ENCODE data around the gene FLII. TPM values are rescaled to one million over a fixed set of nuclear protein-coding genes. Genes with fewer than 3 reads are reported as not detected.

The FLII gene
- total and polyA plus RNA-seq, 3 donors from 2014 or later: 317 to 383 (median 351) TPM

DNA sequence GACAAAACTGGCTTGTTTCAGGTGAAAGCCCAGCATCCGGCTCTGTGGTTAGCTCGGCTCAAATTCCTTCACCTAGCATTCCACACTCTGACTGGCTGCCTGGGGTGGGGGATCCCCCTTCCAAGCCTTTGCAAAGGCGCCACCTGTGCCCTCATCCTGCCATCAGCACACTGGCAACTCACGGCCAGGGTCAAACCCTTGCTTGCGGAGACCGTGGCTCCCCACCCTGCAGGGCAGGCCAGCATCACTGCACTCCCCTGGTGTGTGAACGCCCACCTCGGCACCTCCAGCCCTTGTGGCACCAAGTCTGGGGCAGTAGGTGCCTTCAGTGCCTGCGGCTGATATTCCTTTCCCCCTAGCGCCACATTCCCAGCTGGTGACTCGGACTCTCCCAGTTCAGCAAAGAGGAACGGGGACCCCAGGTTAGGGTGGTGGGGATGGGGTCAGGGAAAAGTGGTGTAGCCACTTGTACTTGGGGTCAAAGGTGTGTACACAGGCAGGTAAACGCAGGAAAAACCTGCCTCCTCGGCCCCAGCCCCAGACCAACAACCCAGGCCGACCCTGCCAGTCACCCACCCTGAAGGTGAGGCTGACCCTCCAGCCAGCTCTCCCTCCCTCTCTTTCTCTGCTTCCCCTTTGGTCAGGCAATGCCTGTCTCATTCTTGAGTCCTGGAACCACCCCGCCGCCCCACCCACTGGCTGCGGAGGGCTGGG lies 1.1 kb downstream of the FLII start:
- intact Hi-C loops (cut with DNase I; ENCODE audit: low total_unique reads): no loop called here
- WGBS, 2 donors: 25% methylated on average over 12 to 18 of the region's 18 CpGs
- Histone ChIP-seq H3K36me3 (ENCODE audit: low read depth, missing control alignments) (no peaks in the 10 kb centered on the region), H3K27ac (peak overlapping the region; percentile 91), H3K4me3 (peak overlapping the region; percentile 95 to 100), H3K27me3 (no peaks in the 10 kb centered on the region), H3K9me3 (no peaks in the 10 kb centered on the region), H3K4me1 (peaks cover 33% of the 10 kb centered on the region)
- DNase-seq: peak; percentile 74
- TF ChIP-seq, protein P1, sequence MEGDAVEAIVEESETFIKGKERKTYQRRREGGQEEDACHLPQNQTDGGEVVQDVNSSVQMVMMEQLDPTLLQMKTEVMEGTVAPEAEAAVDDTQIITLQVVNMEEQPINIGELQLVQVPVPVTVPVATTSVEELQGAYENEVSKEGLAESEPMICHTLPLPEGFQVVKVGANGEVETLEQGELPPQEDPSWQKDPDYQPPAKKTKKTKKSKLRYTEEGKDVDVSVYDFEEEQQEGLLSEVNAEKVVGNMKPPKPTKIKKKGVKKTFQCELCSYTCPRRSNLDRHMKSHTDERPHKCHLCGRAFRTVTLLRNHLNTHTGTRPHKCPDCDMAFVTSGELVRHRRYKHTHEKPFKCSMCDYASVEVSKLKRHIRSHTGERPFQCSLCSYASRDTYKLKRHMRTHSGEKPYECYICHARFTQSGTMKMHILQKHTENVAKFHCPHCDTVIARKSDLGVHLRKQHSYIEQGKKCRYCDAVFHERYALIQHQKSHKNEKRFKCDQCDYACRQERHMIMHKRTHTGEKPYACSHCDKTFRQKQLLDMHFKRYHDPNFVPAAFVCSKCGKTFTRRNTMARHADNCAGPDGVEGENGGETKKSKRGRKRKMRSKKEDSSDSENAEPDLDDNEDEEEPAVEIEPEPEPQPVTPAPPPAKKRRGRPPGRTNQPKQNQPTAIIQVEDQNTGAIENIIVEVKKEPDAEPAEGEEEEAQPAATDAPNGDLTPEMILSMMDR (IDR thresholded peaks at IDR 0.05): no peak
- no peak for TF ChIP-seq POLR2A (IDR thresholded peaks at IDR 0.05)

DNA sequence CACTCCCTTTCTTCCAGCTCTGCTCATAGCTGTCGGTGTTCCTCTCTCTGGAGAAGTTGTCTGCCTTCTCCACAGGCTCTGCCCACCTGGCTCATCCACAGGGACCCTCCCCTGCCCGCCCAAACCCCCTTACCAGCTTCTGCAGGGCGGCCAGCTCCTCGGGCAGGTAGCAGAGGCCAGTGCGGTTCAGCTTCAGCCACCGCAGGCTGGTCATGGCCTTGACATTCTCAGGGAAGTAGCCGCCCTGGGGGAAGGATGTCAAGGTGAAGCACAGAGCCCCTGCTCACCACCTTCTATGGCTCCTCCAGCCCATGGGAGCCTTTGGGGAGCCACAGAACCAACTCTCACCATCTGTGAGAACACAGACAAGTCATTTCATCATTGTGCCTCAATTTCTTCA lies 1.8 kb downstream of the FLII start:
- no peak overlapping the region for H3K27ac ChIP-seq
- no peaks in the 10 kb centered on the region for H3K27me3 ChIP-seq
- peaks cover 28% of the 10 kb centered on the region for H3K4me1 ChIP-seq
- intact Hi-C loops (cut with DNase I; ENCODE audit: low total_unique reads): no loop called here
- H3K4me3 ChIP-seq: no peak overlapping the region
- no peak for TF ChIP-seq POLR2A (IDR thresholded peaks at IDR 0.05)
- TF ChIP-seq, protein P1 (IDR thresholded peaks at IDR 0.05): no peak
- H3K9me3 ChIP-seq: no peaks in the 10 kb centered on the region
- no peaks in the 10 kb centered on the region for H3K36me3 ChIP-seq (ENCODE audit: low read depth, missing control alignments)
- no peak for DNase-seq
- 72 to 75% methylated on average over 6 to 7 of the region's 7 CpGs for WGBS, 2 donors

DNA sequence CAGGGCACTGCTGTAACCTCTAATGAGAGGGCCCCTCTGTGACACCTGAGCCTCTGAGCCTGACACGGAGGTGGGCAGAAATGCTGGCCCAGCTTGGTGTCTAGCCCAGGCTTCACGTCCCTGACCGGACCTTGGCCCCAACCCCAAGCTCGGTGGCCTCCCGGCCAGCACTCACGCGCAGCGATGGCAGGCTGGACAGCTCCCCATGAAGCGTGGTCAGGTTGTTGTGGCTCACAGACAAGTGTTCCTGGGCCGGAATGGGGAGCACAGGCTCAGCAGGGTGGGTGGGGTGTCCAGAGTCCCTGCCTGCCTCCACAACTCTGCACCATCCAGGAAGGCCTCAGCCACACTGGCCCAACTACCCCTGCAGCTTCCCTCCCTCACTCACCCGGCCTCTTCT lies 2.2 kb downstream of the FLII start:
- intact Hi-C loops (cut with DNase I; ENCODE audit: low total_unique reads): no loop called here
- TF ChIP-seq, protein P1 (IDR thresholded peaks at IDR 0.05): no peak
- no peak for TF ChIP-seq POLR2A (IDR thresholded peaks at IDR 0.05)
- 68 to 81% methylated on average over 3 to 11 of the region's 11 CpGs for WGBS, 2 donors
- H3K4me1 ChIP-seq: peaks cover 24% of the 10 kb centered on the region
- no peaks in the 10 kb centered on the region for H3K36me3 ChIP-seq (ENCODE audit: low read depth, missing control alignments)
- no peak overlapping the region for H3K27ac ChIP-seq
- H3K4me3 ChIP-seq: no peak overlapping the region
- no peaks in the 10 kb centered on the region for H3K9me3 ChIP-seq
- no peaks in the 10 kb centered on the region for H3K27me3 ChIP-seq
- no peak for DNase-seq

DNA sequence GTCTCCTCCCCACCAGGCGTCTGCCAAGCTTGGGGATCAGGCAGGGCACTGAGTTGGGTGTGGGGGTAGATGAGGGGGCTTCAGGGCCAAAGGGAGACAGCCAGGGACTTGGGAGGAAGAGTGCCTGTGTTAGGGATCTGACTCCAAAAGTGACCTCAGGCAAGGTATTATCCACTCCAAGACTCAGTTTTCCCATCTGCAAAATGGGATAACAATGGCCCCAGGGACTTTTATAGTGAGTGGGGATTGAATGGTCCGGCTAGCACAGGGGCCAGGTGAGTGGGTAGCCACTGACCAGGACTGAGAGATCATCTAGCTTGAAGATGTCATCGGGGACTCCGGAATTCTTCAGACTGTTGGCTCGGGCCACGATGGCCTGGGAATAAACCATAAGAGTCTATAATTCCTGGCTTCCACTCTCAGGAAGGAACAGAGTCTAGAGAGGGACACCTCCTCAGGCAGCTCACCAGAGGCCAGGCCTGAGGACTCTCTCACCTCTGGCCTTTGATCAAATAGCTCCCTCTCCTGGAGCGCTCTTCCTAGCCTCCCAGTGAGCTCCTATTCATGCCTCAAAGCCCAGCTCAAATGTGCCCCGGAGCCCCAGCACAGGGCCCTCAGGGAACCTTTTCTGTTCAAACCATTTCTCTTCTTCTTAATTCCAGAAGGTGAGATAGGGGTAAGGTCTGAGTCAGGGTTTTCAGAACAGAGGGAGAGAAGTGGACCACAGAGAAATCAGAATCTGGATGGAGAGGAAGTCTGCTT lies 3.5 kb downstream of the FLII start:
- no peak for DNase-seq
- peaks cover 22% of the 10 kb centered on the region for H3K4me1 ChIP-seq
- H3K27ac ChIP-seq: no peak overlapping the region
- no peaks in the 10 kb centered on the region for H3K9me3 ChIP-seq
- intact Hi-C loops (cut with DNase I; ENCODE audit: low total_unique reads): no loop called here
- TF ChIP-seq, protein P1 (IDR thresholded peaks at IDR 0.05): no peak
- TF ChIP-seq POLR2A (IDR thresholded peaks at IDR 0.05): no peak
- no peaks in the 10 kb centered on the region for H3K27me3 ChIP-seq
- H3K4me3 ChIP-seq: no peak overlapping the region
- no peaks in the 10 kb centered on the region for H3K36me3 ChIP-seq (ENCODE audit: low read depth, missing control alignments)
- WGBS, 2 donors: 95 to 97% methylated on average over 8 of the region's 8 CpGs
